ENCODE data around the gene GNG14.
A peak's percentile ranks its signal among the peaks of the same experiment; 100 is the strongest.

The GNG14 gene

GRCh38 chr19:12727745-12728433, 40.1 kb downstream of the GNG14 start:
- DNase-seq: no peak

DNA sequence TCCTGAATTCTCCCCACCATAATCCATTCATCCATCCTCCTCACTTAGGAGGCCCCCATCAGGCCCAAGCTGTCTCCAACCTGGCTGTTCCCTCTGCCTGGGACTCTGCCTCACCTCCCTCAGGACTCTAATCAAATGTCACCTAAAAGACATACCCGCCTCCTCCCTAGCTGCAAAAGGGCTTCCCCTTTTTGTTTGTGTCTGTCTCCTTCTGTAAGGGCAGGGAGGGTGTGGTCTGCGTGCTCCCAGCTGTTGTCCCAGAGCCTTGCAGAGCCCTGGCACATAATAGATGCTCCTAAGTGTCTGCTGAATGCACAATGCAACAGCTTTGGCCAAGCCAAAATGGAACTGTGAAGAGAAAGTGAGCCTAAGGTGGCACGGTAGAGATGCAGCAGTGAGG, 42.3 kb downstream of the GNG14 start:
- no peak for DNase-seq

GRCh38 chr19:12731337-12731736, 43.5 kb downstream of the GNG14 start:
- DNase-seq: no peak

DNA sequence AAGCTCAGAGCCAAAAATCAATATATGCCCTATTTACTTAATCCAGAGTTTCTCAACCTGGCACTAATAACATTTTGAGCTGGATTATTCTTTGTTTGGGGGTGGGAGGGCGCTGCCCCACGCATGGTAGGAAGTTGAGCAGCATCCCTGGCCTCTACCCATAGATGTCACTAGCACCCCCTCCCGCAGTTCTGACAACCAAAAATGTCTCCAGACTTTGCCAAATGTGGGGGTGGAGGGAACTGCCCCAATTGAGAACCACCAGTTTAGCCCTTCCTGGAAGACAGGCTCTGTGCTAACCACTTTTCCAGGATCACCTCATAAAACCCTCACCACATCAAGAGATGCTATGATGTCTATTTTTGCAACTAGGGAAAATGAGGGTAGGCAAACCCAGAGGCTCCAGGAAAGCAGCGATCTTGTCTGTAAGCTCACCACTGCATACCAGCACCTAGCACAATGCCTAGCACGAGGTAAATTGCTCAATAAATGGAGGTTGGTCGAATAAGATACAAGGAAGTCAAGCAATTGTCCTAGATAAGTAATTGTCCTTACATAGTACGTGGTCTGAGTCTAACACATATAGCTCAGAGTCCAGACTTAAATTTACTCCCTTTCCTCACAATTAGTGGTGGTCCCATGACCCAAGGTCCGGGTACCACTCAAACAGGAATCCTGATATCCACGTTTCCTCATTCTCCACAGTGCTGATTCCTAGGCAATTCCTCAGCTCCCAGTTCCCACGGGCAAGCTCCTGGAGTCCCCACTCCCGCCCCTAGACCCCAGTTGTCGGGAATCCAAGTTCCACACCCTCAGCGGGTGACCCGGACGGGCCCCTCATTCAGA, 45.8 kb downstream of the GNG14 start:
- DNase-seq: peak; percentile 24

- peak; percentile 67 for DNase-seq
Measured at GRCh38 chr19:12736995-12737834, 49.4 kb downstream of the GNG14 start, which contains the start of gene GET3. Gene GET3 (plus strand): TSS chr19:12737497. CDS start chr19:12737506, 9 bp downstream.

- DNase-seq: no peak
Measured at GRCh38 chr19:12737835-12738351, 50.1 kb downstream of the GNG14 start.

Measured in NK-92 treated with Interleukin-12 subunit alpha and Interleukin-12 subunit beta, amount 100 ng/mL, for 24 hours (cell line).